HUES64 (cell line): Measurements from ENCODE around the gene SNX14.
"Not testable (repeated sequence)": the region's sequence is repeated elsewhere in the genome, so short reads cannot be mapped to it uniquely, and the experiment has no call there.

ENCODE experiments used
- H3K27ac ChIP-seq: 2 replicates; pipeline ENCODE4 v1.7.0; 2013; ENCODE audit warnings: low read depth, low read length, inconsistent platforms
- H3K27me3 ChIP-seq: 2 replicates; pipeline ENCODE4 v1.6.1; 2013; ENCODE audit warnings: mild to moderate bottlenecking, low read length; ENCODE audit not compliant: insufficient read depth
- H3K36me3 ChIP-seq: 2 replicates; pipeline ENCODE4 v1.6.1; 2013; ENCODE audit warnings: mild to moderate bottlenecking, low read length; ENCODE audit not compliant: insufficient read depth
- H3K4me1 ChIP-seq: 2 replicates; pipeline ENCODE4 v1.6.1; 2013; ENCODE audit warnings: mild to moderate bottlenecking, low read length, moderate library complexity; ENCODE audit not compliant: insufficient read depth
- H3K4me3 ChIP-seq: 2 replicates; pipeline ENCODE4 v1.5.1; 2013; ENCODE audit warnings: mild to moderate bottlenecking, low read length, moderate library complexity
- H3K9ac ChIP-seq: 2 replicates; pipeline ENCODE4 v1.6.1; 2013; ENCODE audit warnings: mild to moderate bottlenecking, low read depth, low read length
- H3K9me3 ChIP-seq: 2 replicates; pipeline ENCODE4 v1.6.1; 2013; ENCODE audit warnings: low read depth, low read length; ENCODE audit not compliant: insufficient read depth
- WGBS: fragments of 150-250, 120-280 bp; methylation state at CpG from one replicate; pipeline ENCODE4 v1.1.7; 2013; ENCODE audit warnings: missing lambda C conversion rate; 5-methylcytosine and 5-hydroxymethylcytosine counted together

Gene SNX14

DNA sequence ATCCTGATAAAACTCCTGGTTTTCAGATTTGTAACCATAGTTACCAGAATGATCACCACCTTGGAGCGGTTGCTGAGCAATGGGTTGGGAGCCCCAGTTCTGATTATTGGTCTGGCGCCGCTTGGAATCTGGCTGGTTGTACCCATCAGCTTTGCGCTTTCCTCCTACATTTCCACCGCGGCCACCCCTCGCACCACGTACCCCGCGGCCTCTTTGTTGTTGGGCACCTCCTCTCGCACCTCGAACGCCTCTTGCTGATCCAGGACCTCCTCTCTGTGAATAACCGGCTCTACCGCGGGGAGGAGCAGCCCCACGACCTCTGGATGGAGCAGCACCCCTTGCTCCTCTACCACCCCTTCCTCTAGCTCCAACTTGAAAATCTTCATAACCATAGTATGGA lies 21.1 kb upstream of the SNX14 start:
- H3K27me3 ChIP-seq: no peaks in the 10 kb centered on the region
- H3K36me3 ChIP-seq: peaks cover 100% of the 10 kb centered on the region
- H3K4me3 ChIP-seq: no peak overlapping the region
- H3K27ac ChIP-seq: no peak overlapping the region
- no peaks in the 10 kb centered on the region for H3K9me3 ChIP-seq
- no peak overlapping the region for H3K9ac ChIP-seq
- WGBS: 95% methylated on average over 17 of the region's 17 CpGs
- no peaks in the 10 kb centered on the region for H3K4me1 ChIP-seq

DNA sequence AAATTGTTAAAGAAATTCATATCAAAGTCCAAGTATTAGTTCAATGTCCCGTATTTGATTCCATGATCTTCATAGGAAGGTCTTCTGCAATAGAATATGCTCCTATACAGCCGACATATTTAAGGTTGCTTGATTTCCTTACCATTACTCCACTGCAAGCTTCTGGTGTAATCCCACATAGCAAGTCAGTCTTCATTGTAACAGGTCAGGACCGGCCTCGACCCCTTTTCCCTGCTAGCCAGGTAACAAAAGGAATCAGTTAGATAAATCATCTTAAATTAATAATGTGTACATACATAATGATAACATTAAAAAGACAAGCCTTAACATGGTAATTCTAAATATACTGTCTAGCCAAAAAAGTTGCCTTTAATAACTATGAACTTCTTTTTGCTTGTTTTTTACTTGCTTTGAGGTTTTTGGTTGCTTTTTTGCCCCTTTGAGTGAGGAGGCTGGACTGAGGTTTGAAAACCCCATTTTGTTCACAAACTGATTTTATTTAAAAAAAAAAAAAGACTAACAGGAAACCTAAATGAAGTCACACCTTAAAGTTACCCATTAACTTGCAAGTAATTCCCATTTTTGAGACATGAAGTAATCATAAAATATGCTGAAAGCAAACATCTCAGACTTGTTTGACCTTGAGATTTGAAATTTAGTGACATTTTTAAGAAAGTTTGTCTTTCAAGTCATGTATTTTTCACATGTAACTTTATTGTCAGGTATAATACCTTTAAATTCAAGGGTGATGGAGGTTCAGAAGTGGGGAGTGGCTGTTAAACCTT lies 19.2 kb upstream of the SNX14 start:
- Histone ChIP-seq H3K27me3 (no peaks in the 10 kb centered on the region), H3K4me1 (no peaks in the 10 kb centered on the region), H3K9me3 (no peaks in the 10 kb centered on the region), H3K27ac (no peak overlapping the region), H3K4me3 (no peak overlapping the region), H3K9ac (no peak overlapping the region), H3K36me3 (peaks cover 100% of the 10 kb centered on the region)
- WGBS: 98% methylated on average over 4 of the region's 4 CpGs

DNA sequence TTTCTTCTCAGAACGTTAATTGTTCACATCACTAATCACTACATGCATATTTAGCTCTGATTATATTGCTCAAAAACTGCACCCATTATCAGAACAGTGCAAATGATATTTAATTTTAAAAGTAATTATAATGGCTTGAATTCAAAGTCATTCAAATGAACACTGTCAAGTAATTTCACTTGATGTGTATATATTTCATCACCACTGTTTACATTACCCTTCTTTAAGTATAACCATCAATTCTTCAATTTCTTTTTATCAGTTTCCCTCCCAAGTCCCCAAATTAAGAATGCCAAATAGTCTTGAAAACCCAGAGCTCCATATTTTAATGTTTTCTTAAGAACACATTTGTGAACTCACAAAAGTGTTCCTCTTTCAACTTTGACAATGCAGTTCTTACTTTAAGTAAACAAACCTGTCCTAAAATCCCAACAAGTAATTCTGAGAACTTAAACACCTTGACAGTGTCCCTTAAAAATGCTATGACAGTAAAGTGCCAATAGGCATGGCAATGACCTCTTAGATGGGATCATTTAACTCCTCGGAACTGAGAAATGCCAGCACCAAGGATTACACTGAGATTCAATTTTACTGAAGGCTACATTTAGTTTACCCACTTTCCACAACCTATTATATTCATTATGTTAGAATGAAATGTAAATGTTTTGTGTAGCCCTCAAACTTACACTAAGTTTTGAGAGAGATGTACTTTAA lies 16.7 kb upstream of the SNX14 start:
- H3K9ac ChIP-seq: no peak overlapping the region
- H3K27ac ChIP-seq: no peak overlapping the region
- H3K9me3 ChIP-seq: no peaks in the 10 kb centered on the region
- no peaks in the 10 kb centered on the region for H3K4me1 ChIP-seq
- H3K27me3 ChIP-seq: no peaks in the 10 kb centered on the region
- 98% methylated on average over 2 of the region's 2 CpGs for WGBS
- peaks cover 82% of the 10 kb centered on the region for H3K36me3 ChIP-seq
- H3K4me3 ChIP-seq: no peak overlapping the region

DNA sequence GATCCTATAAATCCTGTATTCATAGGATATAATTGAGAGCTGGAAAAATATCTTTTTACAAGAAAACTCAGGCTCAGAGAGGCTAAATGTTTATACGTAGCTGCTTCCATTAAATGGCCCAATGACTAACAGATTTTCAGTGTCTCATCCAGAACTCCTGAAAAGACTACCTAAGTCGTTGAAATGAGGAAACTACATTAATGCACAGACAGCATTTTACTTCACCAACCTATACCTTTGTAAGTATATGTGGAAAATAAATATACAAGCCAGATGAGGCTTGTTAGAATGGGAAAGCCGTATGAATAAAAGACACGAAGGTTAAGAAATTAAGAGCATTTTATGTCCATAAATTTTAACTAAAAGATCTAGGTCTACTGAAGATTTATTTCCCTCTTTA lies 8.4 kb upstream of the SNX14 start:
- 100% methylated on average over 4 of the region's 4 CpGs for WGBS
- Histone ChIP-seq H3K36me3 (0 out of 2 replicates have a peak, but pooled peaks cover 2% of the 10 kb centered on the region), H3K4me3 (no peak overlapping the region), H3K4me1 (no peaks in the 10 kb centered on the region), H3K27me3 (no peaks in the 10 kb centered on the region), H3K9ac (no peak overlapping the region), H3K9me3 (no peaks in the 10 kb centered on the region), H3K27ac (no peak overlapping the region)

DNA sequence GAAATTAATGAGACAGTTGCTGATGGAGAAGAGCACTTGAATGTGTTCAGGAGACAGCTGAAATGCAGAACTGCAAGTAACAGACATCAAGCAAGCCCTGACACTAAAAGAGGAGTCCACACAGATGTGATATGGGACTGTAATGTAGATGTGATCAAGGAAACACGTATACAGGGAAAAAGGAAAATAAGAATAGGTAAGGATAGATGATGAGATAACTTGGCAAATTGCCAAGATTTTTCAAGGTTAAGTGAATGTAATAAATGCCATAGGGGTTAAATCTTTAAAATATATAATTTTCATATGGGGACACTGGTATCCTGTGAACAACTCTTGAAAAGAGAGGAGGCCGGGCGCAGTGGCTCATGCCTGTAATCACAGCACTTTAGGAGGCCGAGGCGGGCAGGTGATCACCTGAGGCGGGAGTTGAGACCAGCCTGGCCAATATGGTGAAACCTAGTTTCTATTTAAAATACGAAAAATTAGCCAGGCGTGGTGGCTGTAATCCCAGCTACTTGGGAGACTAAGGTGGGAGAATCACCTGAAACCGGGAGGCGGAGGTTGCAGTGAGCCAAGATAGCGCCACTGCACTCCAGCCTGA lies 7.2 kb upstream of the SNX14 start:
- Histone ChIP-seq H3K9ac (no peak overlapping the region), H3K4me1 (no peaks in the 10 kb centered on the region), H3K27me3 (peaks cover 9% of the 10 kb centered on the region; the same call in 1 of the 2 replicates), H3K4me3 (no peak overlapping the region), H3K27ac (no peak overlapping the region), H3K9me3 (no peaks in the 10 kb centered on the region), H3K36me3 (no peaks in the 10 kb centered on the region)
- 92% methylated on average over 11 of the region's 11 CpGs for WGBS

DNA sequence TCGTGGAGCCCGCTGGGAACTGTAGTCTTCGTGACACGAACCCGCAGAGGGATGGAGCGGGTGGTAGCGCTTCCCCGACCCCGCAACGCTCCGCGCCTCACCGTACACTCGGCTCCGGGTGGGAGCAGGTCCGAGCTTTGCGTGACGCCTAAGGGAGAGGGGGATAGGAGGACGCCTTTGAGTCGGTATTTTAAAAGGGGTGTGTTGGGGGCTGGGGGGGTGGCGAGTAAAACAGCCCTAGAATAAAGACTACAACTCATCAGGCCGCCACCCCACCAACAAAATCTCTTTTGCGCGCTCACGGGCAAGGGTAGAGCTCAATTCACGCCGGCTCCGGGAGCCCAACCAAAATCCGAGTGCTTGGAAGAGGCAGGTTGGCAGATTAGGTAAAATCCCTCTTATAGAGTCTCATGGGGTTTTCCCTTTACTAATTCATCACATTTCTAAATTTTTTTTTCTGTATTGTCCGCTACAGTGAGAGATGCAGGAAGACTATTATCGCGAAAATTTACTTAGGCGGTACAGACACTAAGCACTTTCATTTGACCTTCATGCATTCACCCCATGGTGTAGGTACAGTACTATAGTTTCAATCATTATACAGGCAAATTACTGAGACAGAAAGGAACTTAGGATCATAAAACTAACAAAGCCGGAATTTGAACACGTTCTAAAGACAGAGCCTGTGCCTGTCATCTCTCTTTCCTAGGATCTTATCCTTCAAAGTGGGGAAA lies 706 bp upstream of the SNX14 start:
- H3K4me3 ChIP-seq: peak overlapping the region; percentile 78
- H3K9me3 ChIP-seq: no peaks in the 10 kb centered on the region
- 3% methylated on average over 32 of the region's 35 CpGs for WGBS
- peaks cover 27% of the 10 kb centered on the region for H3K27me3 ChIP-seq
- H3K4me1 ChIP-seq: 0 out of 2 replicates have a peak, but pooled peaks cover 7% of the 10 kb centered on the region
- H3K36me3 ChIP-seq: no peaks in the 10 kb centered on the region
- peak overlapping the region; percentile 69 for H3K9ac ChIP-seq
- peak overlapping the region; percentile 82 for H3K27ac ChIP-seq

DNA sequence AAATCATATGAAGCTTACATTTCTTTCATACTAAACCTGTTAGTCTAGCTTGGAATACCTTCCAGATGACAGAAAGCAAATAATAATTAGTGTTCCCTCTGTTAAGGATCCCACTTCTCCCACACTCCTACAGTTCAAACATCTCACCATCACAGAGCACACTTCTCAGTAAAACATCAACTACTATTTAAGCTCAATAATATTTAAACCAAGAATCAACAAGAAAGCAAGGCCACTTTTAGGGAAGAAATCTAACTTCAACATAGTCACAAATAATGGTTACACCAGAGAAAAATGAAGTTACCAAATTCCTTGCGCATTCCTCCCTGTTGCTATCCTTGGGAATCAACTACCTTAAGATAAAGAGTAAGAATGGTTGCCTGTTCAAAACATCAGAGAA lies 1.6 kb downstream of the SNX14 start:
- H3K9ac ChIP-seq: no peak overlapping the region
- H3K36me3 ChIP-seq: no peaks in the 10 kb centered on the region
- 100% methylated on average over 1 of the region's 1 CpG for WGBS
- no peak overlapping the region for H3K27ac ChIP-seq
- no peak overlapping the region for H3K4me3 ChIP-seq
- H3K9me3 ChIP-seq: no peaks in the 10 kb centered on the region
- 0 out of 2 replicates have a peak, but pooled peaks cover 7% of the 10 kb centered on the region for H3K4me1 ChIP-seq
- H3K27me3 ChIP-seq: peaks cover 27% of the 10 kb centered on the region

DNA sequence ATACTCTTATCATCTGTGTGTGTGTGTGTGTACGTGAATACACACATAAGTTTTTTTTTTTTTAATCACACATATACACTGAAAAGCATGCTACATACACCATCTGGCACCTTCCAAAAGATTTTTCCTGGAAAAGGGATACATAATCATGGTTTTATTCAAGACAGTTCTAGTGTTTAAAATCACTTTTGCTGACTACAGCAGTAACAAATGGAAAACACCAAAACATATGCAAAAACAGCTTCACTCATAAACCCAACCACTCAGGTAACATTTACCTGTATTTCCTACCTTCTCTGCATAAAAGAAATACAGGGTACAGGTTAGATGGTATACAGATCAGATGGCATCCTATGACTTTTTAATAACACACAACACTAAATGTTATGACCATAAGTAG lies 2.5 kb downstream of the SNX14 start:
- H3K4me1 ChIP-seq: 0 out of 2 replicates have a peak, but pooled peaks cover 7% of the 10 kb centered on the region
- no peak overlapping the region for H3K27ac ChIP-seq
- no peaks in the 10 kb centered on the region for H3K9me3 ChIP-seq
- WGBS: no CpG with 5 or more reads among the region's 1 CpG
- no peaks in the 10 kb centered on the region for H3K36me3 ChIP-seq
- H3K27me3 ChIP-seq: peaks cover 21% of the 10 kb centered on the region
- H3K9ac ChIP-seq: no peak overlapping the region
- no peak overlapping the region for H3K4me3 ChIP-seq

DNA sequence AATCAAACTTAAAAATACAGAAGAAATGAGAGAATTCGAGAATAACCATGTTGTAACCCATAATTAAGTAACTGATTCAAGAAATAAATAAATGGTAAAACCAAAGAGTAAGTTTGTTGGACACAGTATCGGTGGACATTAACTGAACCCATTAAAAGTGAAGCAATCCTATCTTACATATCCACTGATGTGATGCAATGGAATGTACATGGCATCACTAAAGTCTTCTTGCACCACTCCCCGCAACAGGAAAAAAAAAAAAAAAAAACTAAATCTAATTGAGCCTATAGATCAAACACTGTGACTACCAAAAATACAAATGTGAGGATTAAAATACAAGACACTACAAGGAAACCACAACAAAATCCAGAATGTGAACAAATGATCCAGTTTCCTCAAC lies 7.9 kb downstream of the SNX14 start:
- Histone ChIP-seq H3K9ac (no peak overlapping the region), H3K4me3 (no peak overlapping the region), H3K27me3 (no peaks in the 10 kb centered on the region), H3K36me3 (no peaks in the 10 kb centered on the region), H3K27ac (no peak overlapping the region), H3K4me1 (peaks cover 6% of the 10 kb centered on the region; the same call in 1 of the 2 replicates), H3K9me3 (peaks cover 7% of the 10 kb centered on the region; the same call in 1 of the 2 replicates)
- WGBS: 100% methylated on average over 2 of the region's 3 CpGs

DNA sequence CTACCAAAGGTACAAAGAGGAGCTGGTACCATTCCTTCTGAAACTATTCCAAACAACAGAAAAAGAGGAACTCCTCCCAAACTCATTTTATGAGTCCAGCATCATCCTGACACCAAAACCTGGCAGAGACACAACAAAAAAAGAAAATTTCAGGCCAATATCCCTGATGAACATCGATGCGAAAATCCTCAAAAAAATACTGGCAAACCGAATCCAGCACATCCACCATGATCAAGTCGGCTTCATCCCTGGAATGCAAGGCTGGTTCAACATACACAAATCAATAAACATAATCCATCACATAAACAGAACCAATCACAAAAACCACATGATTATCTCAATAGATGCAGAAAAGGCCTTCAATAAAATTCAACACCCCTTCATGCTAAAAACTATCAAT lies 10.8 kb downstream of the SNX14 start:
- not testable (repeated sequence) for H3K4me3 ChIP-seq, H3K27me3 ChIP-seq, H3K27ac ChIP-seq, H3K36me3 ChIP-seq, H3K9me3 ChIP-seq, H3K9ac ChIP-seq
- 95% methylated on average over 4 of the region's 4 CpGs for WGBS
- peaks cover 13% of the 10 kb centered on the region; the same call in 1 of the 2 replicates for H3K4me1 ChIP-seq

DNA sequence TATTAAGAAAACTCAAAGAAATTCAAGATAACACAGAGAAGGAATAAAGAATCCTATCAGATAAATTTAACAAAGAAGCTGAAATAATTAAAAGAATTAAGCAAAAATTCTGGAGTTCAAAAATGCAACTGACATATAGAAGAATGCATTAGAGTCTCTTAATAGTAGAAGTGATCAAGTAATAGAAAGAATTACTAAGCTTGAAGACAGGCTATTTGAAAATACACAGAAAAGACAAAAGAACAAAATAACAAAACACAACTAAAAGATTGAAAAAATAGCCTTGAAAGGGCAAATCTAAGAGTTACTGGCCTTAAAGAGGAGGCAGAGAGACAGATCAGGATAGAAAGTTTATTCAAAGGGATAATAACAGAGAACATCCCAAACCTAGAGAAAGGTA lies 12.1 kb downstream of the SNX14 start:
- no peak overlapping the region for H3K9ac ChIP-seq
- H3K27ac ChIP-seq: no peak overlapping the region
- H3K9me3 ChIP-seq: peaks cover 7% of the 10 kb centered on the region; the same call in 1 of the 2 replicates
- no peaks in the 10 kb centered on the region for H3K36me3 ChIP-seq
- no peak overlapping the region for H3K4me3 ChIP-seq
- peaks cover 13% of the 10 kb centered on the region; the same call in 1 of the 2 replicates for H3K4me1 ChIP-seq
- H3K27me3 ChIP-seq: no peaks in the 10 kb centered on the region
